ENCODE data around the gene ATIC. TPM values are rescaled to one million over a fixed set of nuclear protein-coding genes. Genes with fewer than 3 reads are reported as not detected.

Gene ATIC
- total and polyA plus RNA-seq, 2 of the 8 experiments (the other 6 are each of a cell fraction or from before 2014, with no cell fraction given), result 139 to 319 TPM

- no peak for FAIRE-seq
- TF ChIP-seq NRF1 (IDR thresholded peaks at IDR 0.05; ENCODE audit: low read depth, low read length) (no peak), GTF2F1 (IDR thresholded peaks at IDR 0.05; ENCODE audit: borderline replicate concordance, low read depth, low read length) (no peak), SIRT6 (IDR thresholded peaks at IDR 0.05; ENCODE audit: low read length) (no peak), SP2 (IDR thresholded peaks at IDR 0.05; ENCODE audit: low read length) (no peak), HDAC2 (IDR thresholded peaks at IDR 0.05; ENCODE audit: borderline replicate concordance in 1 of 2, low read depth in 2 of 2, low read length in 2 of 2) (no peak), SIN3A (conservative IDR thresholded peaks at IDR 0.05 in 1 of 2, IDR thresholded peaks at IDR 0.05 in 1 of 2; ENCODE audit: low read depth in 1 of 2, low read length in 2 of 2) (no peak), MAFK (IDR thresholded peaks at IDR 0.05; ENCODE audit: low read depth, low read length) (no peak), CTBP2 (IDR thresholded peaks at IDR 0.05; ENCODE audit: borderline replicate concordance, insufficient read depth, insufficient read length, low read length) (no peak), EP300 (IDR thresholded peaks at IDR 0.05; ENCODE audit: borderline replicate concordance in 1 of 2, low read depth in 2 of 2, low read length in 2 of 2) (no peak), EZH2 (IDR thresholded peaks at IDR 0.05; ENCODE audit: low read depth, low read length, severe bottlenecking) (no peak)
Measured at GRCh38 chr2:215376103-215376780, 64.4 kb downstream of the ATIC start.

More at GRCh38 chr2:215376103-215376780, 64.4 kb downstream of the ATIC start:
- Histone ChIP-seq H4K91ac (replicated peaks; ENCODE audit: insufficient read length, low read length) (no peak overlapping the region), H2AK5ac (ENCODE audit: low read depth, low read length) (no peak overlapping the region), H3K79me1 (ENCODE audit: low read depth, low read length) (no peaks in the 10 kb centered on the region), H3K9me3 (ENCODE audit: insufficient read depth in 2 of 2, low read depth in 1 of 2, low read length in 1 of 2) (no peaks in the 10 kb centered on the region), H3K14ac (ENCODE audit: insufficient read length) (no peak overlapping the region), H2BK5ac (ENCODE audit: low read depth, low read length) (no peak overlapping the region), H3K79me2 (ENCODE audit: control insufficient read depth in 1 of 2, insufficient read depth in 2 of 2, low read length in 2 of 2) (no peaks in the 10 kb centered on the region), H3K4me3 (ENCODE audit: extremely low read depth in 1 of 4, insufficient read depth in 2 of 4, low read depth in 3 of 4, low read length in 4 of 4) (no peak overlapping the region), H4K20me1 (replicated peaks in 1 of 2; ENCODE audit: control insufficient read depth in 1 of 2, insufficient read depth in 2 of 2, low read length in 2 of 2) (no peaks in the 10 kb centered on the region), H3K36me3 (ENCODE audit: control insufficient read depth in 2 of 4, insufficient read depth in 4 of 4, low read length in 3 of 4) (peaks cover 2 to 31% (median 14%) of the 10 kb centered on the region in 4 experiments; a peak in 5 of 8 replicates), H4K5ac (ENCODE audit: insufficient read length, low read depth, low read length) (no peak overlapping the region), H3K23ac (ENCODE audit: insufficient read length) (no peak overlapping the region), H2AFZ (ENCODE audit: low read length) (no peak overlapping the region), H3K27ac (ENCODE audit: low read depth, low read length) (no peak overlapping the region), H2BK120ac (replicated peaks; ENCODE audit: low read depth, low read length) (no peak overlapping the region), H3K4me2 (ENCODE audit: insufficient read depth in 1 of 2, low read depth in 2 of 2, low read length in 2 of 2) (no peak overlapping the region), H2BK15ac (ENCODE audit: low read length) (no peak overlapping the region), H3K4ac (replicated peaks; ENCODE audit: insufficient read length, low read depth, low read length) (no peak overlapping the region), H2BK12ac (ENCODE audit: low read depth, low read length) (no peak overlapping the region), H2BK20ac (ENCODE audit: low read length) (no peak overlapping the region), H3K18ac (ENCODE audit: extremely low read depth, low read length) (no peak overlapping the region), H3K56ac (replicated peaks; ENCODE audit: insufficient read length, low read depth, low read length) (no peak overlapping the region), H4K8ac (ENCODE audit: extremely low read depth, insufficient read depth, low read length) (no peak overlapping the region), H3K9ac (replicated peaks in 1 of 4; ENCODE audit: extremely low read depth in 1 of 4, low read depth in 3 of 4, low read length in 3 of 4) (no peak overlapping the region), H3K27me3 (replicated peaks in 1 of 4; ENCODE audit: control insufficient read depth in 3 of 4, extremely low read depth in 1 of 4, insufficient read depth in 3 of 4, low read length in 3 of 4) (no peaks in the 10 kb centered on the region), H3K23me2 (ENCODE audit: low read depth, low read length) (no peaks in the 10 kb centered on the region), H3K4me1 (replicated peaks in 1 of 4; ENCODE audit: control insufficient read depth in 3 of 4, insufficient read depth in 4 of 4, low read length in 3 of 4) (no peaks in the 10 kb centered on the region)
- WGBS, 2 experiments (ENCODE audit: extremely low coverage in 1 of 2, insufficient coverage in 1 of 2, insufficient read length in 1 of 2, insufficient replicate concordance in 2 of 2, low coverage in 1 of 2, low lambda C conversion rate in 2 of 2, missing lambda C conversion rate in 1 of 2), result 88% methylated on average over 9 of the region's 9 CpGs; no CpG with 5 or more reads in 1 of the 2 experiments
- no peak for DNase-seq (ENCODE audit: low read depth in 1 of 2, low spot score in 2 of 2)
- ChIA-PET POLR2A (ENCODE audit: partially characterized antibody) (no interaction called here), CTCF (ENCODE audit: partially characterized antibody) (interaction anchor here (1.3 kb wide), 1 partner anchor 78 kb away, joined by 3 read pairs; no protein-coding TSS in a partner anchor)
